ENCODE data around the gene EFCAB8. TPM values are rescaled to one million over a fixed set of nuclear protein-coding genes. Genes with fewer than 3 reads are reported as not detected.

Gene EFCAB8
- total and polyA plus RNA-seq, 9 donors, result 0.08 to 0.20 TPM; not detected in 7

GRCh38 chr20:32823737-32824588 is 34.8 kb upstream of the EFCAB8 start:
- intact Hi-C loops (cut with DNase I), result no loop called here
- no peak overlapping the region for H3K27ac ChIP-seq
- TF ChIP-seq EP300 (IDR thresholded peaks at IDR 0.05) (no peak), CTCF (IDR thresholded peaks at IDR 0.05) (no peak), POLR2A (IDR thresholded peaks at IDR 0.05) (no peak)
- no peaks in the 10 kb centered on the region for H3K9me3 ChIP-seq
- DNase-seq, result no peak
- WGBS, 3 donors, result 79 to 87% (median 85%) methylated on average over 7 of the region's 7 CpGs
- H3K27me3 ChIP-seq, result no peaks in the 10 kb centered on the region
- H3K4me1 ChIP-seq (ENCODE audit: insufficient read depth), result peaks cover 6% of the 10 kb centered on the region
- H3K4me3 ChIP-seq, result no peak overlapping the region
- no peaks in the 10 kb centered on the region for H3K36me3 ChIP-seq

GRCh38 chr20:32828029-32828680 is 30.6 kb upstream of the EFCAB8 start:
- no peak for DNase-seq
- WGBS, 3 donors, result 92 to 95% (median 94%) methylated on average over 4 of the region's 4 CpGs
- no peak for TF ChIP-seq POLR2A (IDR thresholded peaks at IDR 0.05)
- TF ChIP-seq EP300 (IDR thresholded peaks at IDR 0.05), result no peak
- no peak for TF ChIP-seq CTCF (IDR thresholded peaks at IDR 0.05)
- intact Hi-C loops (cut with DNase I), result no loop called here
- Histone ChIP-seq H3K9me3 (no peaks in the 10 kb centered on the region), H3K27ac (no peak overlapping the region), H3K4me1 (ENCODE audit: insufficient read depth) (peaks cover 2% of the 10 kb centered on the region), H3K27me3 (no peaks in the 10 kb centered on the region), H3K4me3 (no peak overlapping the region), H3K36me3 (no peaks in the 10 kb centered on the region)

- H3K36me3 ChIP-seq, result no peaks in the 10 kb centered on the region
- H3K27me3 ChIP-seq, result no peaks in the 10 kb centered on the region
- no peak for DNase-seq
- TF ChIP-seq CTCF (IDR thresholded peaks at IDR 0.05) (no peak), EP300 (IDR thresholded peaks at IDR 0.05) (no peak), POLR2A (IDR thresholded peaks at IDR 0.05) (no peak)
- WGBS, 3 donors, result 71 to 82% (median 80%) methylated on average over 3 of the region's 3 CpGs
- peaks cover 2% of the 10 kb centered on the region for H3K4me1 ChIP-seq (ENCODE audit: insufficient read depth)
- intact Hi-C loops (cut with DNase I), result no loop called here
- no peaks in the 10 kb centered on the region for H3K9me3 ChIP-seq
- no peak overlapping the region for H3K4me3 ChIP-seq
- no peak overlapping the region for H3K27ac ChIP-seq
Measured at GRCh38 chr20:32829311-32830005, 29.3 kb upstream of the EFCAB8 start.

GRCh38 chr20:32830437-32830836 is 28.3 kb upstream of the EFCAB8 start:
- intact Hi-C loops (cut with DNase I), result no loop called here
- Histone ChIP-seq H3K27ac (no peak overlapping the region), H3K4me1 (ENCODE audit: insufficient read depth) (peaks cover 2% of the 10 kb centered on the region), H3K36me3 (no peaks in the 10 kb centered on the region), H3K4me3 (no peak overlapping the region), H3K27me3 (no peaks in the 10 kb centered on the region), H3K9me3 (no peaks in the 10 kb centered on the region)
- no peak for DNase-seq
- TF ChIP-seq EP300 (IDR thresholded peaks at IDR 0.05), result no peak
- no peak for TF ChIP-seq CTCF (IDR thresholded peaks at IDR 0.05)
- WGBS, 3 donors, result 98 to 100% (median 98%) methylated on average over 3 of the region's 3 CpGs

Data from ovary (tissue), 9 donors.